Activated T-helper 9 cell treated with anti-CD3 and anti-CD28 coated beads, Interleukin-2, amount 50 U/mL, for 16 hours (primary cell): ENCODE data around the gene TFAP2E.

Experiments
- DNase-seq: peaks from one replicate; pipeline ENCODE4 v3.0.0-alpha.2; 2020; ENCODE audit warnings: low read depth

Gene TFAP2E

GRCh38 chr1:35597870-35598269 lies 24.8 kb downstream of the TFAP2E start:
- DNase-seq, result no peak

DNA sequence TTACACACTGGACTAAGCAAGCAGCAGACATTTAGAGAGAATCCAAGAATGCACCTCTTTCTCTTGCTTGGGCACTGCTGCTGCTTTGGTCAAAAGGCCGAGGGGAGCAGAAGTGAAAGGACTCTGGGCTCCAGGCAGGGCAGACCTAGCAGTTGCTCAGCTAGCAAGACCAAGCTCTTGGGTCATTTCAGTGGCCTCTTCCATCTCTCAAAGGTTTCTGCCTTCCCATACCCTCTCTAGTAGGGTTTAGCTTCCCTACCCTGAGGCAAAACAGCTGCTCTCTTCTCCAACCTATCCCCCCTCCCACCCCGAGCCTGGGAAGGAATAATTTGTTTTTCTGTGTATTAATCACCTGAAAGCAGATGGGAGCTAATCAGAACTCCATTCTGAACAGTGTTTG lies 25.8 kb downstream of the TFAP2E start:
- no peak for DNase-seq

DNA sequence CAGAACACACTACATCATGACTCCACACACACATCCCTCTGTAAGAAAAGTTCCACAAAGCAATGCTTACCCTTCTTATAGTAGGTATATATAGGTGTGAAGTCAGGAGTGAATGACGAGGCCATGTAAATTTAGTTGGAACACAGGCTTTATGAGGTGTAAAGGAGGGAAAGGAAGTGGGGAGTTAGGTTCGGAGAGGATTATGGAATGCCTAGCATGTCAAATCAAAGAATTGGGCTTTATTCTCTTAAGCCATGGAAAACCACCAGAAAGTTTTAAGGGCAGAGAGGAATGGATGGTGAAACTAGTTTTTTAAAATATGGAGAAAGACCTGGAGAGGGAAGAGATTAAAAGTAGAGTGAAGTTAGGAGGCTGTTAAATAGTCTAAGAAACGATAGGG lies 26.3 kb downstream of the TFAP2E start:
- DNase-seq, result no peak

DNA sequence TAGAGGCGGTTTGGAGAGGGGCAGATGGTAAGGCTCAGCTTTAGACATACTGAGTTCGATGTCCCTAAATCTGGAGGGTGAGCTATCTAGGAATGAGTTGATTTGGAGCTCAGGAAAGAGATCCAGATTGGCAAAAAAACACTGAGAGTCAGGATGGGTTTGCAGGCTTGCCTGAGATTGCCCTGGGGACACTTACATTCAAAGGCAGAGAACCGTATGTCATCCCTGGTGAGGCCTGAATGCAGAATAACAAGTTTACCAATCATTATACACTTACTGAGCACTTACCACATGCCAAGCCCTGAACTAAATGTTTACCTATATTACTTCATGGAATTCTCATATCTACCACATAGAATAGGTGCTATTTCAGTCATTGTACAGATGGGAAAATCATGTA lies 27.5 kb downstream of the TFAP2E start:
- DNase-seq, result no peak

- DNase-seq, result no peak
These were observed 30.4 kb downstream of the TFAP2E start for GRCh38 chr1:35603468-35603867.

DNA sequence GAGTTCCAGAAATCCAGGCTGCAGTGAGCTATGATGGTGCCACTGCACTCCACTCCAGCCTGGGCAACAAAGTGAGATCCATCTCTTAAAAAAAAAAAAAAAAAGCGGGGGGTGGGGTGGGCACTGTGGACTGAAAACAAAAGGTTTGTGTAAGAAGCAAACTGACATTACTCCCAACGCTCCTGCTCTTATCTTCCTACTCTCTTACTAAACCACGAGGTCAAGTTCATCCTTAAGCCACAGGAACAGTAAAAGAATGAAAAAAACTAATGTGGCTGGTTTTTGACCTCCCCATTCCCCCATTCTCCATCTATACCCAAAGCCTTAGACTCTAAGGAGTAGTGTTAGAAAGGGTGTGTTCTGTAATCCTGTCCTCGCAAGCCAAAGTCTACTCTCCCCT lies 30.8 kb downstream of the TFAP2E start:
- no peak for DNase-seq

DNA sequence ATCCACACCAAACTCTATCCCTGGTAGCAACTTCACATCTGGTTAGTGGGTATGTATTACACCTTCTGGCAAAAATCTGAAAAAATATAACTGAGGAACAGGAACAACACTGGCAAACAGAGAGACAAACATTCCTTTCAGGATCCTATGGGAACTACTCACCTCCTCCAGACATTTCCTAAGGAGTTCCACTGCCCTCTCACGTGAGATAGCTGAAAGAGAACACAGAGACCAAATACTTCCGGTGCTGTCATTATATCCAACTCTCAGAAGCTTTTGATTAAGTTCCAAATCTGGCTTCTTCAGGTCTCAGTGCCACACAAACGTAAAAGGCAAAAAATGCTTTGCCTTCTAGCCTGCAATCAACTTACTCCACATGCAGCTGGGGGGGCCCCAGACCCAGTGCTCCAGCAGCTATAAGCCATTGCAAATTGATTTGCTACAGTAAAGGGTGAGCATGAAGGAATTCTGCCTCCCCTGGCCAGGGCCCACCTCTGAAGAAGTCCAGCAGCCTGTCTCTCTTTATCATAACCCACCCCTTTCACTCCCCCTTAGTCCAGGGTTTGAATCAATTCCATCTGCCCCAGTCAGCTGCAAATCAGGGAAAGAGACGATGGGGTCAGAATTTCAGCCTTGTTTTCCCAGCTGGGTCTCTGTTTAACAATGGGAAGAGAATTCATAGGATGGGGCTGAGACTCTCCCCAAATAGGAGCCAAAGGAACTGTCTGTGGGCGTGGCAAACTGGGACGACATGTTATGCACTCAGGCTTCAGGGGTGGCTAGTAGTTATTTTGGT lies 32.2 kb downstream of the TFAP2E start:
- no peak for DNase-seq

- no peak for DNase-seq
These were observed 32.7 kb downstream of the TFAP2E start for GRCh38 chr1:35605867-35606182.

DNA sequence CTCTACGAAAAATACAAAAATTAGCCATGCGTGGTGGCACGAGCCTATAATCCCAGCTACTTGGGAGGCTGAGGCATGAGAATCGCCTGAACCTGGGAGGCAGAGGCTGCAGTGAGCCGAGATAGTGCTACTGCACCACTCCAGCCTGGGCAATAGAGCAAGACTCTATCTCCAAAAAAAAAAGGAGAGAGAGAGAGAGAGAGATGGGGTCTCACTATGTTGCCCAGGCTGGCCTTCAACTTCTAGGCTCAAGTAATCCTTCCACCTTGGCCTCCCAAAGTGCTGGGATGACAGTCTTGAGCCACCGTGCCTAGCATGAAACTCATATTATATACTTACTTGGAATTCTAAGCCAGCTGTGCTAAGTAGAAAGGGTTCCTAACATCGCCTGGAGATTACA lies 38.5 kb downstream of the TFAP2E start:
- DNase-seq, result no peak

DNA sequence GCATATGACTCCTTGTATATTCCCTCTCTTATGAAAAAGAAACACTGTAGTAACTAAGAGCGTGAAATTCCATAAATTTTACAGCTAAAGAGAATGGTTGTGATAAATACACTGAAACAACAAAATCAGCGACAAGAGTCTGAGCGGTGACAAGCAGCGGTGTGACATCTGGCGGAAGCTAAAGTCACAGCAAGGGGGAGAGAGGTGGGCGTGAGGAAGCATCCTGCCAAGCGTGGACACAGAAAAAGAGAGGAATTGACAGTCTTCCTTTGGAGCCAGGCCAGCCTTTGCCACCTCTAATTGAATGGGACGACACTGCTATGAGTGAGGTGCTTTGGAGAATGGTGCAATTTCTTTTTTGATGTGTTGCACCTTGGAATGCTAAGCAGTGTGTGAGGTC lies 42.3 kb downstream of the TFAP2E start:
- DNase-seq, result no peak

GRCh38 chr1:35619237-35620121 lies 46.4 kb downstream of the TFAP2E start:
- DNase-seq, result no peak

DNA sequence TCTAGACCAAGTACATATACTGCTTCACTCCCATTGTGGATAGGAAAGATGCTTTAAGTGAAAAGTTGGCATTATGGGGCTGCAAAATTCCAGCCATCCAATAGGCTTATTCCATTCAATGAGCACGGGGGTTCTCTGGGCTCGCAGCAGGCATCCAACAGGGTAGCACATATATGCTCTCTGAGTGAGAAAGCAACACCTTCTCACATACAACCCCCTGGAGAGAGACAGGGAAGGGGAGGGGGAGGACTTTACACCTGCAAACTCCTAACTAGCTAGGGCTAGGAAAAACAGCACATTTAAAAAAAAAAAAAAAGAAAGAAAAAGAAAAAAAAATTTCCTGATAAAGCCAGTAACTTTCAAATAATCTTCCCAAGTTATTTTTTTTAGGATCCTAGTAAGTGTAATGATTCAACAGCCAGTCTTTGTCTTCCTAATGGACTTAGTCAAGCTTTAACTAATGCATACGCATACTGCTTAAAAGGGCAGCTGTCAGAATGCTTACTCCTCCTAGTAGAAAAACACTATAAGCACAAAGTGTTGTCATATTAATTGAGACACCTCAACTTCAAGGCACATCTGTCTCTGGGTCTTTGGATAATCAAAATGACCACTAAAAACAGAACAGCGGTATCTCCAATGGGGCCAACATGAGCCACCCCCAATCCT lies 49.5 kb downstream of the TFAP2E start:
- DNase-seq, result no peak

- no peak for DNase-seq
These were observed 50.7 kb downstream of the TFAP2E start for GRCh38 chr1:35623832-35624231.

GRCh38 chr1:35629051-35629450 lies 55.9 kb downstream of the TFAP2E start:
- DNase-seq, result no peak

- DNase-seq, result no peak
These were observed 58.3 kb downstream of the TFAP2E start for GRCh38 chr1:35631396-35631795.

GRCh38 chr1:35633547-35633946 lies 60.4 kb downstream of the TFAP2E start:
- no peak for DNase-seq

DNA sequence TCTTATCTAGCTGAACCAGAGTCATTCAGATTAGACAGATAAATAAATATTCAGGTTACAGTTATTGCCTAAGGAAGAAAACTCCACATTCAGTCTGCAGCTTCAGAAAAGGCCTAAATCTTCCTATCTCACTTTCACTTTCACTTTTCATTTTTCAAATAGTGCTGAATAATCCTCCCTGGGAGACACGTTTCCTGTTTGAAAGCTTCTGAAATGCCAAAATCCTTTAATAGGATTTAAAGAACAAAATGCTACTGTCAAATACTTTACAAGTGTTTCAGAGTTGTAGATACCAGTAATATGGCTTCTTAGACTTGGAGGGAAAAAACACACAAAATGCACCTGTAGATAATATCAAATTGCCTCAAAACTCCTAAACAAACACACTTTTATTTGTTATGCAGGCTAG lies 64.3 kb downstream of the TFAP2E start:
- no peak for DNase-seq

DNA sequence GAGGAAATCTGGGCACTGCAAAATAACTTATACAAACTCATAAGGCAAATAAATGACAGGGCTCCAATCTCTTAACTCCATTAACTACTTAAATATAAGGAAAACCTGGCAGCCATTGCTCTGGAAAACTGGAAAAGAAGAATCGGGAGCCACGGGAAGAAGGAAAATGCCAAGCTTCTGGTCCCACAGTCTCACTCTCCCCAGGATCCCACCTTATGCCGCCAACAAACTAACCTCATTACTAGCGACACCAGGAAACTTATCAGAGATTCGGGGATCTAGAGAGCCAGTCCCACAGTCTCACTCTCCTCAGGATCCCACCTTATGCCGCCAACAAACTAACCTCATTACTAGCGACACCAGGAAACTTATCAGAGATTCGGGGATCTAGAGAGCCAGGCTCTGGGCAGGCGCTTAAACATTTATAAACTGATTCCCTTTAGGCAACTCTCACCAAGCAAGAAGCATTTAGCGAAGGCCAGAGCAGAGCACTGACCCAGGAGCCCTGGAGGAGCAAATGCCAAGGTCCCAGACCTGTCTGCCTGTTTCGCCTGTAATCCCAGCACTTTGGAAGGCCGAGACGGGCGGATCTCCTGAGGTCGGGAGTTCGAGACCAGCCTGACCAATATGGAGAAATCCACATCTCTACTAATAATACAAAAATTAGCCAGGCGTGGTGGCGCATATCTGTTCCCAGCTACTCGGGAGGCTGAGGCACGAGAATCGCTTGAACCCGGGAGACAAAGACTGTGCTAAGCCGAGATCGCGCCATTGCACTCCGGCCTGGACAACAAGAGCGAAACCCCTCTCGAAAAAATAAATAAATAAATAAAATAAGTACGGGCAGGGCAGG lies 67.5 kb downstream of the TFAP2E start:
- no peak for DNase-seq

DNA sequence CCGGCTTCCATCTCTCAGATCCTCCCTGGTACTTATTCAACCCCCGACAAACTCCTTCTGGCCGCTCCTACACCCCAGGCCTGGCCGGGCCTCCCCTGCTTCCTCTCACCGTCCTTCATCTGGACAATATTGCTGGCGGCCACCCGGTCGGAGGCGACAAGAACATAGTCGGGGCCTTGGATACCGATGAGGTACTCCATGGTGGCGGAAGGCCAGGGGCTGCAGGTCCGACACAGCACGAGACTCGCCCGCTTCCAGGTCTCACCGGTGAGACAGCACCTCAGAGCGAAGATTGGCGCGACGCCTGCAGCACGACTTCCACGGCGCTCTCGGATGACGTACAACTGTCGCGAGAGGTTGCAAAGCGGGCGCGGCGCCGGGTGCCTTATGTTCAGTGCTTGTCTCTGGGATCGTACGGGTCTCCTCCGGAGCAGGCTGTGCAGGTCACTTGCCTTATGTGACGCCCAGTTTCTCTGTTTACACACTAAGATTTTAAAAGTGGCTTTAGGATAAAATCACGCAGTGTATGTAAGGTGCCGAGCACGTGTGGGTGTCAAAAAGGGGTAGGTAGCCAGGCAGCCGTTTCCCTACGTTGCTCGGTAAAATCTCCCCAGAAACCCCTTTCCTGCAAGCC lies 68.2 kb downstream of the TFAP2E start, which contains the start of gene PSMB2:
TSS of gene PSMB2 (minus strand) at position 294 of the 634 bp plus-strand sequence. CDS start at position 200, 94 bp downstream.
- DNase-seq, result peak; percentile 93

- DNase-seq, result no peak
These were observed 69.4 kb downstream of the TFAP2E start for GRCh38 chr1:35642471-35642955.

DNA sequence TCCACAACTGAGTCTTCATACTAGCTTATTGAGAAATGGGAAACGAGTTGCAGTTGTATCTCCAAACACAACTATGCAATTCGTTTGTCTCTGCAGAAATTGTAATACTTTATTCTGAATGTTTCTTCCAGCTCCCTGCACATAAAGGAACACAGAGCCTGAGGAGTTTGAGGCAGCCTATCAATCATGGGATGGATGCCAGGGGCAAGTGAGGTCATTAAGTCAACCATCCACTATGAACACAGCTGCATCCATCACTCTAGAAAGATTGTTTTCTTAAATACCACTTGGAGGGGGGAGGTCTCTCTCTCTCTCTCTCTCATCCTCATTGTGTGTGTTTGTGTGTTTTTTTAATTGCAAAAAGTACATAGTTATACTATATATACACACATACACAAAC lies 71.1 kb downstream of the TFAP2E start:
- no peak for DNase-seq
